Body of pancreas (tissue), 4 donors: Measurements from ENCODE around the gene FYCO1.

Experiments
- CTCF ChIP-seq, 7 experiments: fragments of 450-650 bp in 4 of 7; fragments of 200-600 bp in 3 of 7; sonication (generic) in 3 of 7; IDR thresholded peaks; one replicate each; pipeline ENCODE4 v1.5.1; 2016 to 2019; ENCODE audit warnings: antibody characterized with exemption in 7 of 7
- POLR2A ChIP-seq, 3 donors: fragments of 450-650 bp; IDR thresholded peaks; one replicate each; pipeline ENCODE4 v1.6.1; 2016; ENCODE audit warnings: antibody characterized with exemption in 3 of 3, mild to moderate bottlenecking in 2 of 3

- TF ChIP-seq POLR2A (IDR thresholded peaks at IDR 0.05) = no peak
- TF ChIP-seq CTCF (IDR thresholded peaks at IDR 0.05) = no peak
Observed at GRCh38 chr3:45966371-45966791, 29.2 kb downstream of the FYCO1 start.
